ENCODE results near the gene NACAD. TPM values are rescaled to one million over a fixed set of nuclear protein-coding genes. Genes with fewer than 3 reads are reported as not detected.

NACAD gene
- total RNA-seq, 4 donors from 2014 or later, result 6.0 to 10.6 (median 7.2) TPM

DNA sequence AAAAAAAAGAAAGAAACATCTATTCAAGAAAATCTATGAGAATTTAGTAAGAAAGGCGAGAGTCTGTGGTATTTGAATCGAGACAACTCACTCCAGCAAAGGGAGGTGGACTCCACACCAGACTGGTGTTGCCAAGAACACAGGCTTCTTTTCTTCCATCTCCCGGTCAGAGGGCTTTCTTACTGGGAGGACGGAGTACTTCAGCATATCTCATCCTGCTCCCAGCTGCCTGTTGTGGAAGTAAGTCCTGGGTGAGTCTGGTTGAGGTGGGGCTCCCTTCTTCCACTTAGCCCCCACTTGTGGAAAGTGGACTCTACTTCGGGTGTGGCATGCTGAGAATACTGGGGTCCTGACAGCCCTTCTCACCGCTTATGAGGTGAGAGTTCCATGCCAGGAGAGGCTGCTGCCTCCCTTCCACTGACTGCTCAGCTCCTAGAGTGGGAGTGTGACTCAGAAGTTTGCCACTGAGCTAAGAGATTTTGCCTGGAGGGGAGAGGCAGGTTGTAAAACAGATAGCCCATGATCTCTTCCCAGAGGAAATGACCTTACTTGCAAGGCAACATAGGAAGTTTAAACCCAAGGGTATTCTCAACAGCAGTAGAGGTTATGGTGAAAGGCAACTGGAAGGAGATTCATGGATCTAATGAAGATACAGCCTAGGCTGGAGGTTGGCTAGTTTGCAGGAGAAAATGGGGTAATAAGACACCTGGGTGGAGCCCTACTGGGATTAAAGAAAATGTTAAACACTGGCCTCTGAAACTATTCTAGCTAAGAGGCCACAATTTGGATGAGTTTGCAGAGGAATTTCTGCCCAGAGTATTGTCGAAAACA lies 3.5 kb upstream of the NACAD start:
- 44 to 54% methylated on average over 4 to 5 of the region's 7 CpGs for WGBS, 2 donors (ENCODE audit: low coverage in 1 of 2)
- ATAC-seq, result no peak
- H3K4me1 ChIP-seq, result peaks cover 0 to 25% (median 3%) of the 10 kb centered on the region in 3 donors
- H3K9me3 ChIP-seq, result peaks cover 0 to 8% (median 0%) of the 10 kb centered on the region in 3 donors
- no peak for TF ChIP-seq POLR2A (IDR thresholded peaks at IDR 0.05)
- H3K36me3 ChIP-seq, result no peaks in the 10 kb centered on the region
- H3K27me3 ChIP-seq, result no peaks in the 10 kb centered on the region
- H3K27ac ChIP-seq, result no peak overlapping the region
- no peak overlapping the region for H3K4me3 ChIP-seq

DNA sequence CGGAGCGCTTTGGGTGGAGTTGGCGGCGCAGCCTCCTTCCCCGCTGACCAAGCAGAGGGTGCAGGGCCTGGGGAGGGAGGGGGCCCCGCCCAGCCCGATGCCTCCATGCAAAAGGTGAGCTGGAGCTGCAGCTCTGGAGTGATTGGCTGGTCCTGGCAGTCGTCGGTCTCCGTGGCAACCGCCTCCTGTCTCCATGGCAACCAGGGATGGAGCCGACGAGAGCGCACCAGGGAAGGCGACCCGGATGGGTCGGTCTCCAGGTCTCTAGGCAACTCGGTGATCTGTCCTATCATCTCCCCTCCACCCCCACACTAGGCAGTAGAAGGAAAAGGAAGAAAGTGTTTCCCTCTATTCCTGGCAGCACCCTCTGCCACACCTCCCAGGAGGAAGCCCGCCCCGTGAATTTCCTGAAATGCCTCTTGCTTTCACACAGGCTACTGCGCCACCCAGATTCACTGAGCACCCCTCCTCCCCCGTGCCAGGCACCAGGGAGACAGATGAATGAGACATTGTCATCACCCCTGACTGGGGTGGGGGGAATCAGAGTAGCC lies 647 bp upstream of the NACAD start:
- peaks cover 0 to 17% of the 10 kb centered on the region in 2 donors for H3K36me3 ChIP-seq
- peaks cover 0 to 5% (median 0%) of the 10 kb centered on the region in 3 donors for H3K9me3 ChIP-seq
- H3K4me1 ChIP-seq, result peaks cover 0 to 25% (median 3%) of the 10 kb centered on the region in 3 donors
- H3K27me3 ChIP-seq, result no peaks in the 10 kb centered on the region
- peak overlapping the region; percentile 62 to 92 (median 86) for H3K27ac ChIP-seq
- TF ChIP-seq EP300 (IDR thresholded peaks at IDR 0.05), result no peak
- no peak for TF ChIP-seq POLR2AphosphoS5 (IDR thresholded peaks at IDR 0.05)
- TF ChIP-seq, protein P1, sequence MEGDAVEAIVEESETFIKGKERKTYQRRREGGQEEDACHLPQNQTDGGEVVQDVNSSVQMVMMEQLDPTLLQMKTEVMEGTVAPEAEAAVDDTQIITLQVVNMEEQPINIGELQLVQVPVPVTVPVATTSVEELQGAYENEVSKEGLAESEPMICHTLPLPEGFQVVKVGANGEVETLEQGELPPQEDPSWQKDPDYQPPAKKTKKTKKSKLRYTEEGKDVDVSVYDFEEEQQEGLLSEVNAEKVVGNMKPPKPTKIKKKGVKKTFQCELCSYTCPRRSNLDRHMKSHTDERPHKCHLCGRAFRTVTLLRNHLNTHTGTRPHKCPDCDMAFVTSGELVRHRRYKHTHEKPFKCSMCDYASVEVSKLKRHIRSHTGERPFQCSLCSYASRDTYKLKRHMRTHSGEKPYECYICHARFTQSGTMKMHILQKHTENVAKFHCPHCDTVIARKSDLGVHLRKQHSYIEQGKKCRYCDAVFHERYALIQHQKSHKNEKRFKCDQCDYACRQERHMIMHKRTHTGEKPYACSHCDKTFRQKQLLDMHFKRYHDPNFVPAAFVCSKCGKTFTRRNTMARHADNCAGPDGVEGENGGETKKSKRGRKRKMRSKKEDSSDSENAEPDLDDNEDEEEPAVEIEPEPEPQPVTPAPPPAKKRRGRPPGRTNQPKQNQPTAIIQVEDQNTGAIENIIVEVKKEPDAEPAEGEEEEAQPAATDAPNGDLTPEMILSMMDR (IDR thresholded peaks at IDR 0.05), result no peak
- 0 to 15% methylated on average over 1 to 8 of the region's 22 CpGs for WGBS, 2 donors (ENCODE audit: low coverage in 1 of 2)
- H3K4me3 ChIP-seq, result peak overlapping the region; percentile 66 to 79
- ATAC-seq, result peak; percentile 65

DNA sequence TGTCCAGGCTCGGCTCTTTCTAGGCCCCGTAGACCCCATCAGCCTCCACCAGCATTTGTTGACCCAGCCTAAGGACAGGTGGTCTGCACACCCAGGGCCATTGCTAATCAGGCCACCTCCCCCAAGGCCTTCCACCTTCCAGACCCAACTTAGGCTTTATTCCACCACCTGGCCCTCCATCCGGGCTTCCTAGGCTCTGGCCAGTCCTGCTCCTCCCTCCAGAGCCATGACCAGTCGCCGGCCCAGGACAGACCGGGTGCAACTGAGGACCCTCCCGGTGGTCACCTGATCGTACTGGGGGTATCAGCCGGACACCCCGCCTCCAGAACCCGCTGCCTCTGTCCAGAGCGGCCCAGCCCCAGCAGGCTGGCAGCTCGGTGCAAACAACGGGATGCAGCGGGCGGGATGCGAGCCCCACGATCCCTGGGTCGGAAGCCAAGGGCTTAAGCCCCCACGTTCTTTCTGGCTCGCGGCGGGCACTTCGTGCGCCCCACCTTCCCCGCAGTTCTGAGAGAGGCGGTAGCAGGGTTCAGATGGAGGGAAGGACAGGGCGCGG lies 545 bp downstream of the NACAD start:
- H3K9me3 ChIP-seq, result no peaks in the 10 kb centered on the region
- TF ChIP-seq, protein P1 (IDR thresholded peaks at IDR 0.05), result no peak
- no peak for TF ChIP-seq POLR2AphosphoS5 (IDR thresholded peaks at IDR 0.05)
- no peak for TF ChIP-seq EP300 (IDR thresholded peaks at IDR 0.05)
- no peak for TF ChIP-seq POLR2A (IDR thresholded peaks at IDR 0.05)
- H3K4me3 ChIP-seq, result peak overlapping the region; percentile 66 to 79
- H3K27me3 ChIP-seq, result no peaks in the 10 kb centered on the region
- H3K27ac ChIP-seq, result peak overlapping the region; percentile 62 to 92 (median 86)
- WGBS, 2 donors (ENCODE audit: low coverage in 1 of 2), result no CpG with 5 or more reads among the region's 29 CpGs
- ATAC-seq, result peak; percentile 4
- H3K36me3 ChIP-seq, result peaks cover 0 to 19% of the 10 kb centered on the region in 2 donors
- H3K4me1 ChIP-seq, result peaks cover 0 to 25% (median 3%) of the 10 kb centered on the region in 3 donors

DNA sequence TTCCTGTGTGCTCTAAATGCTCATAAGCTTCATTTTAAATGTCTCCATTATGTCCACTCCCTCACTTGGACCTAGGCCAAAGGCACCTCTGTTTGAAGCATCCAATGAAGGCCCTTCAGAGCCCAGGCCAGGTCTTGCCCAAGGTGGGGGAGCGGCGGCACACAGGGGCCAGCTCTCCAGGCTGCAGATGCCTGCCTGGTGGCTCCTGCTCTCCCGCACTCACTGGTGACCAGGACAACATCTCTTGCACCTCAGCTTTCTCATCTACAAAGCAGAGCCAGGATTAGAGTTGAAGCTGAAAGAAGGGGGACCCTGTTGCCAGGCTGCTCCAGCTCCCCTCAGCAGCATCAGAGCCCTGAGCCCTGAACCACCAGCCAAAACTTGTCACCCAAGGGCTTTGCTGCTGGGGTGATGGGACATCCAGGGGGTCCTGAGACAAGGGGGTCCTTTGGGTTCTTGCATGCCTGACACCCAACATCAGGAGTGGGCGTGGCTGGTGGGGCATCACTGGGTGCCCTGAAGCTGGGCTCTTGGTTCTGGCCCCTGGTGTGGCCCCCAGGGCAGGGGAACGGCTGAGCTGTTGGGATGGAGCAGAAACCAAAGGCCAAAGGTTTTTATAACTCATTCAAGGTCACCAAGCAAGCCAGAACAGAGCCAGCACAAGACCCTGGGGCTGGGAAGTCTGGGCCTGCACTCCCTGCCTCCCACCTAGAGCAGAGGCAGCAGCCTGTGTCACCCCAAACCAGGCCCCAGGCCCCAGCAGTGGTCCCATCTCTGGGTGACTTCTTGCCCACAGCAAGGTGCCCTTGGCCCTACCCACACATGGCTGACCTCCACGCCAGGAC lies 1.2 kb downstream of the NACAD start:
- Histone ChIP-seq H3K27me3 (no peaks in the 10 kb centered on the region), H3K36me3 (peaks cover 0 to 22% of the 10 kb centered on the region in 2 donors), H3K27ac (peak overlapping the region in 3 of 4 donors; percentile 84 to 92 (median 88)), H3K4me1 (peaks cover 0 to 25% (median 3%) of the 10 kb centered on the region in 3 donors), H3K9me3 (no peaks in the 10 kb centered on the region), H3K4me3 (peak overlapping the region in 1 of 2 donors; percentile 79)
- WGBS, 2 donors (ENCODE audit: low coverage in 1 of 2), result 100% methylated on average over 1 of the region's 6 CpGs; no CpG with 5 or more reads in 1 of the 2 donors
- ATAC-seq, result no peak
- no peak for TF ChIP-seq EP300 (IDR thresholded peaks at IDR 0.05)
- no peak for TF ChIP-seq POLR2AphosphoS5 (IDR thresholded peaks at IDR 0.05)
- TF ChIP-seq POLR2A (IDR thresholded peaks at IDR 0.05), result no peak
- TF ChIP-seq, protein P1 (IDR thresholded peaks at IDR 0.05), result no peak
